ENCODE results near the gene GSTM1.
A peak's percentile ranks its signal among the peaks of the same experiment; 100 is the strongest.

The GSTM1 gene

GRCh38 chr1:109650609-109651008 is 37.0 kb upstream of the GSTM1 start:
- H3K79me2 ChIP-seq (ENCODE audit: control insufficient read depth, insufficient read depth, low read length, unreplicated experiment): no peaks in the 10 kb centered on the region
- H3K4me1 ChIP-seq (ENCODE audit: control insufficient read depth, insufficient read depth, low read length, unreplicated experiment): peaks cover 19% of the 10 kb centered on the region
- H3K27ac ChIP-seq (ENCODE audit: low read depth, low read length): no peak overlapping the region
- H3K36me3 ChIP-seq (ENCODE audit: insufficient read depth, low read length): no peaks in the 10 kb centered on the region
- no peak overlapping the region for H3K4me3 ChIP-seq (ENCODE audit: low read depth, low read length)
- H2AFZ ChIP-seq (ENCODE audit: low read length, unreplicated experiment): peak overlapping the region; percentile 26
- peaks cover 11% of the 10 kb centered on the region; the same call in 1 of the 2 replicates for H3K27me3 ChIP-seq (ENCODE audit: insufficient read depth, low read length)

- no peak overlapping the region for H3K4me3 ChIP-seq (ENCODE audit: low read depth, low read length)
- peaks cover 11% of the 10 kb centered on the region; the same call in 1 of the 2 replicates for H3K27me3 ChIP-seq (ENCODE audit: insufficient read depth, low read length)
- H3K4me1 ChIP-seq (ENCODE audit: control insufficient read depth, insufficient read depth, low read length, unreplicated experiment): peaks cover 19% of the 10 kb centered on the region
- no peaks in the 10 kb centered on the region for H3K79me2 ChIP-seq (ENCODE audit: control insufficient read depth, insufficient read depth, low read length, unreplicated experiment)
- H3K27ac ChIP-seq (ENCODE audit: low read depth, low read length): no peak overlapping the region
- H2AFZ ChIP-seq (ENCODE audit: low read length, unreplicated experiment): no peak overlapping the region
- no peaks in the 10 kb centered on the region for H3K36me3 ChIP-seq (ENCODE audit: insufficient read depth, low read length)
Measured at GRCh38 chr1:109652402-109652801, 35.2 kb upstream of the GSTM1 start.

GRCh38 chr1:109653306-109653705 is 34.3 kb upstream of the GSTM1 start:
- Histone ChIP-seq H3K4me1 (ENCODE audit: control insufficient read depth, insufficient read depth, low read length, unreplicated experiment) (peaks cover 19% of the 10 kb centered on the region), H3K27me3 (ENCODE audit: insufficient read depth, low read length) (peaks cover 11% of the 10 kb centered on the region; the same call in 1 of the 2 replicates), H3K27ac (ENCODE audit: low read depth, low read length) (no peak overlapping the region), H3K79me2 (ENCODE audit: control insufficient read depth, insufficient read depth, low read length, unreplicated experiment) (no peaks in the 10 kb centered on the region), H3K4me3 (ENCODE audit: low read depth, low read length) (no peak overlapping the region), H3K36me3 (ENCODE audit: insufficient read depth, low read length) (no peaks in the 10 kb centered on the region), H2AFZ (ENCODE audit: low read length, unreplicated experiment) (no peak overlapping the region)

- Histone ChIP-seq H2AFZ (ENCODE audit: low read length, unreplicated experiment) (no peak overlapping the region), H3K4me3 (ENCODE audit: low read depth, low read length) (no peak overlapping the region), H3K36me3 (ENCODE audit: insufficient read depth, low read length) (no peaks in the 10 kb centered on the region), H3K4me1 (ENCODE audit: control insufficient read depth, insufficient read depth, low read length, unreplicated experiment) (peaks cover 19% of the 10 kb centered on the region), H3K79me2 (ENCODE audit: control insufficient read depth, insufficient read depth, low read length, unreplicated experiment) (no peaks in the 10 kb centered on the region), H3K27ac (ENCODE audit: low read depth, low read length) (no peak overlapping the region), H3K27me3 (ENCODE audit: insufficient read depth, low read length) (peaks cover 11% of the 10 kb centered on the region; the same call in 1 of the 2 replicates)
Measured at GRCh38 chr1:109654519-109654918, 33.1 kb upstream of the GSTM1 start.

GRCh38 chr1:109655615-109656519 is 31.8 kb upstream of the GSTM1 start, which contains the start of gene GSTM4:
Gene GSTM4 (plus strand): TSS chr1:109656099. CDS start chr1:109656390, 291 bp downstream.
- Histone ChIP-seq H3K4me1 (ENCODE audit: control insufficient read depth, insufficient read depth, low read length, unreplicated experiment) (peaks cover 7% of the 10 kb centered on the region), H3K79me2 (ENCODE audit: control insufficient read depth, insufficient read depth, low read length, unreplicated experiment) (no peaks in the 10 kb centered on the region), H3K36me3 (ENCODE audit: insufficient read depth, low read length) (no peaks in the 10 kb centered on the region), H2AFZ (ENCODE audit: low read length, unreplicated experiment) (peak within 1 kb of the TSS; percentile 95), H3K27me3 (ENCODE audit: insufficient read depth, low read length) (peaks cover 11% of the 10 kb centered on the region; the same call in 1 of the 2 replicates), H3K4me3 (ENCODE audit: low read depth, low read length) (peak within 1 kb of the TSS; percentile 80), H3K27ac (ENCODE audit: low read depth, low read length) (no peak within 1 kb of the TSS; the same call in 1 of the 2 replicates)

GRCh38 chr1:109657395-109657794 is 30.2 kb upstream of the GSTM1 start:
- Histone ChIP-seq H3K36me3 (ENCODE audit: insufficient read depth, low read length) (no peaks in the 10 kb centered on the region), H3K27me3 (ENCODE audit: insufficient read depth, low read length) (0 out of 2 replicates have a peak, but pooled peaks cover 2% of the 10 kb centered on the region), H3K79me2 (ENCODE audit: control insufficient read depth, insufficient read depth, low read length, unreplicated experiment) (no peaks in the 10 kb centered on the region), H3K27ac (ENCODE audit: low read depth, low read length) (no peak overlapping the region), H3K4me1 (ENCODE audit: control insufficient read depth, insufficient read depth, low read length, unreplicated experiment) (peaks cover 4% of the 10 kb centered on the region), H3K4me3 (ENCODE audit: low read depth, low read length) (no peak overlapping the region), H2AFZ (ENCODE audit: low read length, unreplicated experiment) (no peak overlapping the region)

DNA sequence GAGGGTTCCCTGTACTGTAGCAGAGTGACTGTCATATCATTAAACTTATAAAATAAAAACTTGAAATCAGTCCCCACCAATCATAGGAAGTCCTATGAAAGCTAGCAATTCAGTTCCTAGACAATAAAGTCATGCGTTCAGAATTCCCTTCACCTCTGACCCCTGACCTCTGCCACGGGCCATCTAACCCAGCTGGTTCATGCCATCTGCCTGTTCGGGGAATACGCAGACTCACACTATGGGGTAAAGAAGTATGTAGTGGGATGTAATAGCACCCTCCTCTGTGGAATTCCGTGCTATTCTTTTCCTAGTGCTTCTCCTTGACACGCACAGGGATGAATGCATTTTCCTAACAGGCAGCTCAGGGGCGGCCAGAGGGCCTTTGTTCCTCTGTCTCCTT is 29.6 kb upstream of the GSTM1 start:
- Histone ChIP-seq H3K79me2 (ENCODE audit: control insufficient read depth, insufficient read depth, low read length, unreplicated experiment) (no peaks in the 10 kb centered on the region), H3K36me3 (ENCODE audit: insufficient read depth, low read length) (no peaks in the 10 kb centered on the region), H3K27ac (ENCODE audit: low read depth, low read length) (no peak overlapping the region), H3K27me3 (ENCODE audit: insufficient read depth, low read length) (no peaks in the 10 kb centered on the region), H3K4me1 (ENCODE audit: control insufficient read depth, insufficient read depth, low read length, unreplicated experiment) (peaks cover 4% of the 10 kb centered on the region), H3K4me3 (ENCODE audit: low read depth, low read length) (no peak overlapping the region), H2AFZ (ENCODE audit: low read length, unreplicated experiment) (no peak overlapping the region)

DNA sequence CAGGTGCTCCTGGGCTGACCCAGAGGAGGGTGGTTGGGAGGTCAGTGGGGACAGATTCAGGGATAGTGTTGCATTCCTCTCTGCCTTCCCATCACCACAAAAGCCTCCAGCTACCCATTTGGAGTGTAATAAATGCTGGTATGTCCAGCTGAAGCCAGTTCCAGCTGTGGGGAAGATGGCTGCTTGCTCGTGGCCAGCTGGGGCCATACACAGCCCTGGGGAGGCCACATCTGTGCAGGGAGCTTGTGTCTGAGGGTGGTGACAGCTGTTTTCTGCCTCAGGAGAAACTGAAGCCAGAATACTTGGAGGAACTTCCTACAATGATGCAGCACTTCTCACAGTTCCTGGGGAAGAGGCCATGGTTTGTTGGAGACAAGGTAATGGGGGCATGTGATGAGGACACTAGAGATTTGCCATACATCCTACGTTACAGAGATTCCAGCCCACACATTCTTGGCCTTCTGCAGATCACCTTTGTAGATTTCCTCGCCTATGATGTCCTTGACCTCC is 29.0 kb upstream of the GSTM1 start:
- H3K4me3 ChIP-seq (ENCODE audit: low read depth, low read length): no peak overlapping the region
- H2AFZ ChIP-seq (ENCODE audit: low read length, unreplicated experiment): no peak overlapping the region
- H3K27me3 ChIP-seq (ENCODE audit: insufficient read depth, low read length): no peaks in the 10 kb centered on the region
- peaks cover 4% of the 10 kb centered on the region for H3K4me1 ChIP-seq (ENCODE audit: control insufficient read depth, insufficient read depth, low read length, unreplicated experiment)
- no peaks in the 10 kb centered on the region for H3K79me2 ChIP-seq (ENCODE audit: control insufficient read depth, insufficient read depth, low read length, unreplicated experiment)
- no peaks in the 10 kb centered on the region for H3K36me3 ChIP-seq (ENCODE audit: insufficient read depth, low read length)
- no peak overlapping the region for H3K27ac ChIP-seq (ENCODE audit: low read depth, low read length)

GRCh38 chr1:109659145-109659544 is 28.5 kb upstream of the GSTM1 start:
- Histone ChIP-seq H3K4me1 (ENCODE audit: control insufficient read depth, insufficient read depth, low read length, unreplicated experiment) (peaks cover 9% of the 10 kb centered on the region), H3K27ac (ENCODE audit: low read depth, low read length) (no peak overlapping the region)

DNA sequence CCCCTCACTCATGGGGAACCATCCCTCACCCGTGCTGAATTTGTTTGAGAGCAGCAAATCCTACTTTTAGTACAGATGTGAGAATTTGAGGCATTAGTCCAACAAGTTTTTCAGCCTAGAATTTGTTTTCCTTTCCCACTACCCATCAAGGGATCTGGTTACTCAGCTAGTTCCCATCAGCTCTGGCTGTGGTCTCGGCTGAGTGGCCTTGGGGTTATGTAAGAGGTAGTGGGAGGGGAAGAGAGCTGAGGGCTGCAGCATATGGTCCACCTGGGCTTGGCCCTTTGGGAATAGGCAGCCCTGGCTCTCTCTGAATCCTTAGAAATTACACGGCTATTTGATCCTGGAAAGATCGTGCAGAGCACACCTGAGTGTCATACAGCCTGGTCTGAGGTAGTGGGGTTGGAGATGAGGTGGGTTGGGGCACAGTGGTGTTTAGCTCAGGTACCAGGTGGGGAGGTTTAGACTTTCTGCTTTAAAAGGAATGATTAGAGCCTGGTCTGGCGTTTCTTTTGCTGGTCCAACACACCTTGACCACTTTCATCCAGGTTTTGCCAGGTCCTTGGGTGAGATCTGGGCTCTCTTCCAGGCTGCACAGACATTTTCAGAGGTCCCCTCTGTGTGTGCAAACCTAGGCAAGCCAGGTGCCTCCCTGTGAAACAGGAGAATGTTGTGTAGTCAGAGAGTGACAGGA is 27.5 kb upstream of the GSTM1 start:
- Histone ChIP-seq H3K79me2 (ENCODE audit: control insufficient read depth, insufficient read depth, low read length, unreplicated experiment) (no peaks in the 10 kb centered on the region), H2AFZ (ENCODE audit: low read length, unreplicated experiment) (no peak overlapping the region), H3K27me3 (ENCODE audit: insufficient read depth, low read length) (no peaks in the 10 kb centered on the region), H3K4me3 (ENCODE audit: low read depth, low read length) (no peak overlapping the region), H3K27ac (ENCODE audit: low read depth, low read length) (no peak overlapping the region), H3K36me3 (ENCODE audit: insufficient read depth, low read length) (no peaks in the 10 kb centered on the region), H3K4me1 (ENCODE audit: control insufficient read depth, insufficient read depth, low read length, unreplicated experiment) (peaks cover 6% of the 10 kb centered on the region)

More at GRCh38 chr1:109659145-109659544, 28.5 kb upstream of the GSTM1 start:
- Histone ChIP-seq H3K4me3 (ENCODE audit: low read depth, low read length) (no peak overlapping the region), H3K36me3 (ENCODE audit: insufficient read depth, low read length) (no peaks in the 10 kb centered on the region), H3K27me3 (ENCODE audit: insufficient read depth, low read length) (no peaks in the 10 kb centered on the region), H3K79me2 (ENCODE audit: control insufficient read depth, insufficient read depth, low read length, unreplicated experiment) (no peaks in the 10 kb centered on the region), H2AFZ (ENCODE audit: low read length, unreplicated experiment) (no peak overlapping the region)

Data from ACC112 (cell line).